Mesothelial cell of epicardium (in vitro differentiated cells): ENCODE results near the gene SLC25A43. TPM values are rescaled to one million over a fixed set of nuclear protein-coding genes. Genes with fewer than 3 reads are reported as not detected.
"Not testable (repeated sequence)": the region's sequence is repeated elsewhere in the genome, so short reads cannot be mapped to it uniquely, and the experiment has no call there.

ENCODE experiments used
- DNase-seq, 2 experiments: peaks; one replicate each; pipeline ENCODE4 v3.0.0; 2021; ENCODE audit warnings: low spot score in 2 of 2; ENCODE audit not compliant: unreplicated experiment in 2 of 2
- H3K27ac Mint-ChIP-seq: 2 replicates; pipeline ENCODE4 v1.8.0; 2021; ENCODE audit warnings: mixed read lengths
- H3K27me3 Mint-ChIP-seq: 2 replicates; pipeline ENCODE4 v1.8.0; 2021; ENCODE audit warnings: low read depth, mixed read lengths
- H3K36me3 Mint-ChIP-seq: 2 replicates; pipeline ENCODE4 v1.8.0; 2021; ENCODE audit warnings: mixed read lengths
- H3K4me1 Mint-ChIP-seq: 2 replicates; pipeline ENCODE4 v1.8.0; 2021; ENCODE audit warnings: mixed read lengths
- H3K4me3 Mint-ChIP-seq: 2 replicates; pipeline ENCODE4 v1.8.0; 2021; ENCODE audit warnings: mild to moderate bottlenecking, moderate library complexity, mixed read lengths
- H3K9me3 Mint-ChIP-seq: 2 replicates; pipeline ENCODE4 v1.8.0; 2021; ENCODE audit warnings: mixed read lengths
- CTCF ChIP-seq: fragments of 200-600 bp; sonication (generic); IDR thresholded peaks from one replicate; pipeline ENCODE4 v1.5.0; 2021; ENCODE audit warnings: antibody characterized with exemption; ENCODE audit not compliant: unreplicated experiment
- total RNA-seq: library from RNA; stranded (reverse); gene quantifications from 3 replicates; pipeline ENCODE4 v1.2.1, GENCODE V29; 2021

SLC25A43 gene
- total RNA-seq, 1 donor from 2014 or later: 6.7 TPM

DNA sequence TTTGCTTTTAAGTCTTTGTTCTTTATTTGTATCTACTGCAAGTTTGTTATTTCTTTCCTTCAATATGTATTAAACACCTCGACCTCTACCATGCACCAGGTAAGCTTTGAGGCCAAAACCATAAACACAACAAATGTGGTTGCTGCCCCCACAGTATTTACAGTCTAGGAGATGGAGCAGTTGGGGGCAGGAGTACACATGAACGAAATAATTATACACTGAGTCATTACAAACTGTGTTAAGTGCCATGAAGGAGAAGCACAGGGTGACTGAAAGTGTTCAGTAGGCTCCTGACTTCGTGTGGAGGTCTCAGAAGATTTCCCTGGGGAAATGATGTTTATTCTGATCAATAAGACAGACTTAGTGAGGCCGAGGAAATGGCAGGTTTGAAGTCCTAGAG is 30.3 kb downstream of the SLC25A43 start:
- Mint-ChIP-seq H3K4me3 (no peak overlapping the region), H3K27me3 (no peaks in the 10 kb centered on the region), H3K9me3 (peaks cover 20% of the 10 kb centered on the region), H3K4me1 (no peaks in the 10 kb centered on the region), H3K36me3 (peaks cover 17% of the 10 kb centered on the region), H3K27ac (no peak overlapping the region)
- DNase-seq: no peak
- TF ChIP-seq CTCF: no peak

DNA sequence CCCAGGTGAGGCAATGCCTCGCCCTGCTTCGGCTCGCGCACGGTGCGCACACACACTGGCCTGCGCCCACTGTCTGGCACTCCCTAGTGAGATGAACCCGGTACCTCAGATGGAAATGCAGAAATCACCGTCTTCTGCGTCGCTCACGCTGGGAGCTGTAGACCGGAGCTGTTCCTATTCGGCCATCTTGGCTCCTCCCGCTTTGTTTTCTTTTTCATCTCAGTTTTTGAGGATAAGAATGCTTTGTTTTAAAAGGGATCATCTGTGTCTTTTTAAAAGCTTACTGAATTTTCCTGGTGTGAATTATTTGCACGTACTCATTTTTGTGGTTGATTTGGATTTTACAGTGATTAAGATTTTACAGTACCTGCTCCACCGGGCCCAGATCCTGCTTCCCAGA is 42.2 kb downstream of the SLC25A43 start:
- peak overlapping the region; percentile 45 for H3K4me3 Mint-ChIP-seq
- not testable (repeated sequence) for H3K36me3 Mint-ChIP-seq, H3K27me3 Mint-ChIP-seq, H3K4me1 Mint-ChIP-seq, DNase-seq
- peaks cover 14% of the 10 kb centered on the region for H3K9me3 Mint-ChIP-seq
- H3K27ac Mint-ChIP-seq: peak overlapping the region; percentile 16

- Mint-ChIP-seq H3K36me3 (peaks cover 3% of the 10 kb centered on the region), H3K27ac (no peak overlapping the region), H3K27me3 (no peaks in the 10 kb centered on the region), H3K4me3 (no peak overlapping the region), H3K9me3 (peaks cover 14% of the 10 kb centered on the region), H3K4me1 (no peaks in the 10 kb centered on the region)
- no peak for DNase-seq
- TF ChIP-seq CTCF: no peak
These were observed 43.1 kb downstream of the SLC25A43 start for GRCh38 chrX:119442286-119442685.

DNA sequence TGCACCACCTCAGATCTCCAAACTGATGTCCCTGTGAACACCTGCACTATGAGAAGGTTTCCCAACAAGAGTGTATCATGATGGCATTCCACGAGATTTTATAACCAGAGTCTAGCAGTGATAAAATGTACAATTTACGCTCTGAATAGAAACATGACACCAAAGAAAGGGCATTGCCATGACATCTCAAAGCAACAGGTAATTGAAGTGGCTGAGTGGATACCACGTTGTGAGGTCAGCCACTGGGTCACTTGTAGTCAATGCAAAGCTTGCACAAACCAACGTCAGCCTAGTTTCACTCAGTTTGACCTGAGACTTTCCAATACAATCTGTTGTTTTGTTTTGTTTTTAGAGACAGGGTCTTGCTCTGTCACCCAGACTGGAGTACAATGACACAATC is 54.1 kb downstream of the SLC25A43 start:
- Mint-ChIP-seq H3K36me3 (peaks cover 8% of the 10 kb centered on the region), H3K4me1 (peaks cover 4% of the 10 kb centered on the region), H3K4me3 (no peak overlapping the region), H3K27ac (no peak overlapping the region), H3K9me3 (peaks cover 46% of the 10 kb centered on the region), H3K27me3 (no peaks in the 10 kb centered on the region)
- TF ChIP-seq CTCF: no peak
- no peak for DNase-seq

DNA sequence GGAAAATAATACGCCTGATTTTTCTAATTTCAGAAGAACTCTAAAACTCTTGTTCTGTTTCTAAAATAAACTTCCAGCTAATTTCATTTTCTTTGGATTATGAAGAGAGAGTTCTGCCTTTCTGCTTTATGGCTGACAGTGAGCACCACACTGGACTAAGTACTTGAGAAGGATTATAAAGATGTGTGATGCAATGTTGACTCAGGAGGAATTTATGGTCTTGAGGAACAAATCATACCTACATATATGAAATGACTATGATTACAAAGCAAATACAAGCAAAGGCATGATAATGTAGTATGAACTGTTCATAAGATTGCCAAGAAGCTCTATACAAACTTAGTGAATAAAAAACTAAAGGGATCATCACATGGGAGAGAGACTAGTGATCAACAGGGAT is 56.1 kb downstream of the SLC25A43 start:
- Mint-ChIP-seq H3K4me1 (no peaks in the 10 kb centered on the region), H3K9me3 (peaks cover 41% of the 10 kb centered on the region), H3K36me3 (peaks cover 8% of the 10 kb centered on the region), H3K27ac (no peak overlapping the region), H3K27me3 (no peaks in the 10 kb centered on the region), H3K4me3 (no peak overlapping the region)
- TF ChIP-seq CTCF: no peak
- no peak for DNase-seq

GRCh38 chrX:119459181-119459580 is 60.0 kb downstream of the SLC25A43 start:
- no peaks in the 10 kb centered on the region for H3K4me1 Mint-ChIP-seq
- H3K27me3 Mint-ChIP-seq: no peaks in the 10 kb centered on the region
- no peak overlapping the region for H3K4me3 Mint-ChIP-seq
- peaks cover 5% of the 10 kb centered on the region for H3K36me3 Mint-ChIP-seq
- no peak for DNase-seq
- no peak overlapping the region for H3K27ac Mint-ChIP-seq
- peaks cover 36% of the 10 kb centered on the region for H3K9me3 Mint-ChIP-seq
- TF ChIP-seq CTCF: no peak
